GM12874 (cell line): ENCODE results near the gene FXYD4.

Experiments
- TF ChIP-seq, protein P1 (sequence below): IDR thresholded peaks from 2 replicates; pipeline ENCODE4 v1.5.1; 2011; ENCODE audit warnings: low read depth, mild to moderate bottlenecking, control low read depth, low read length, moderate library complexity; ENCODE audit not compliant: insufficient read depth

The FXYD4 gene

DNA sequence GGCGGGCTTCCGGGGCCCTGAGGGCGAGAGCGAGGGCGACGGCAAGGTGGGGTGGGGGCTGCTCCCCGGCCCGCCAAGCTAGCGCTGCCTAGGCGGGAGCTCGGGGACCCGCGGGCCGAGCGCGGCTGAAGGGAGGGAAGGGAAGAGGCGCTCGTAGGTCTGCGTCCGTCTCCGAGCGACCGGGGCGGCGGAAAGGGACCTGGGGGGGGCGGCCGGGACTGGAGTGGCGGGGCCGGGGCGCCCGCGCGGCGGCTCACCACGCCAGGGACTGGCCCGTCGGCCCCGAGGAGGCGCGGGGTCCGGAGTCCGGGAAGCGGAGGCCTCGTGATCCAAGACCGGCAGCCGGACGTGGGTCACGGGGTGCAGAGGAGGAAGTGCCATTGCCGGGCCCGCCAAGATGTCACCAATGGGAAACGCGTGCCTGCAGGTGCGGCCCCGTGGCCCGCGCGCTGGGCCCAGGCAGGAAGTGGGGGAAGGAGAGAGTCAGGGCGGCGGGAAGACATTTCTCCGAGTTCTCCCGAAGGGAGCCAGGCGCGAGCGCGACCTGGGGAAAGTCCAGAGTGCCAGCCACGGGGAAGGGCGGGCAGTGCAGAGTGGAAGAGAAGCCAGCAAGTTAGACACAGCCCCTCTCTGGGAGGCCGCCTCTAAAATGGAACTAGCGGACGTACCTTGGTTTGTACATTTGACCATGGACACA is 25.6 kb downstream of the FXYD4 start:
- TF ChIP-seq, protein P1, sequence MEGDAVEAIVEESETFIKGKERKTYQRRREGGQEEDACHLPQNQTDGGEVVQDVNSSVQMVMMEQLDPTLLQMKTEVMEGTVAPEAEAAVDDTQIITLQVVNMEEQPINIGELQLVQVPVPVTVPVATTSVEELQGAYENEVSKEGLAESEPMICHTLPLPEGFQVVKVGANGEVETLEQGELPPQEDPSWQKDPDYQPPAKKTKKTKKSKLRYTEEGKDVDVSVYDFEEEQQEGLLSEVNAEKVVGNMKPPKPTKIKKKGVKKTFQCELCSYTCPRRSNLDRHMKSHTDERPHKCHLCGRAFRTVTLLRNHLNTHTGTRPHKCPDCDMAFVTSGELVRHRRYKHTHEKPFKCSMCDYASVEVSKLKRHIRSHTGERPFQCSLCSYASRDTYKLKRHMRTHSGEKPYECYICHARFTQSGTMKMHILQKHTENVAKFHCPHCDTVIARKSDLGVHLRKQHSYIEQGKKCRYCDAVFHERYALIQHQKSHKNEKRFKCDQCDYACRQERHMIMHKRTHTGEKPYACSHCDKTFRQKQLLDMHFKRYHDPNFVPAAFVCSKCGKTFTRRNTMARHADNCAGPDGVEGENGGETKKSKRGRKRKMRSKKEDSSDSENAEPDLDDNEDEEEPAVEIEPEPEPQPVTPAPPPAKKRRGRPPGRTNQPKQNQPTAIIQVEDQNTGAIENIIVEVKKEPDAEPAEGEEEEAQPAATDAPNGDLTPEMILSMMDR: no peak

DNA sequence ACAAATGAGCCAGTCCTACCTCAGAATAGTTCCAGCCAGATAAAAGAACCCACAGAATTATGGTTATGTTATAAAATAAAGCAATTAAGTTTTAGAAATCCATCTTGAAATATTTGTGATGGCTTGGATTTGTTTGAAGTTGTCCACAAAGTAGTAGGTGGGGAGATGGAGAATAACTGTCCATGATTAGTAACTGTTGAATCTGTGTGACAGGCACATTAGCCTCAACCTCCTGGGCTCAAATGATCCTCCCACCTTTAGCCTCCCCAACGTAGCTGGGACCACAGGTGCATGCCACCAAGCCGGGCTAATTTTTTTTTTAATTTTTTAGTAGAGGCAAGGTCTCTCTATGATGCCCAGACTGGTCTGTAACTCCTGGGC is 27.5 kb downstream of the FXYD4 start:
- TF ChIP-seq, protein P1: no peak

DNA sequence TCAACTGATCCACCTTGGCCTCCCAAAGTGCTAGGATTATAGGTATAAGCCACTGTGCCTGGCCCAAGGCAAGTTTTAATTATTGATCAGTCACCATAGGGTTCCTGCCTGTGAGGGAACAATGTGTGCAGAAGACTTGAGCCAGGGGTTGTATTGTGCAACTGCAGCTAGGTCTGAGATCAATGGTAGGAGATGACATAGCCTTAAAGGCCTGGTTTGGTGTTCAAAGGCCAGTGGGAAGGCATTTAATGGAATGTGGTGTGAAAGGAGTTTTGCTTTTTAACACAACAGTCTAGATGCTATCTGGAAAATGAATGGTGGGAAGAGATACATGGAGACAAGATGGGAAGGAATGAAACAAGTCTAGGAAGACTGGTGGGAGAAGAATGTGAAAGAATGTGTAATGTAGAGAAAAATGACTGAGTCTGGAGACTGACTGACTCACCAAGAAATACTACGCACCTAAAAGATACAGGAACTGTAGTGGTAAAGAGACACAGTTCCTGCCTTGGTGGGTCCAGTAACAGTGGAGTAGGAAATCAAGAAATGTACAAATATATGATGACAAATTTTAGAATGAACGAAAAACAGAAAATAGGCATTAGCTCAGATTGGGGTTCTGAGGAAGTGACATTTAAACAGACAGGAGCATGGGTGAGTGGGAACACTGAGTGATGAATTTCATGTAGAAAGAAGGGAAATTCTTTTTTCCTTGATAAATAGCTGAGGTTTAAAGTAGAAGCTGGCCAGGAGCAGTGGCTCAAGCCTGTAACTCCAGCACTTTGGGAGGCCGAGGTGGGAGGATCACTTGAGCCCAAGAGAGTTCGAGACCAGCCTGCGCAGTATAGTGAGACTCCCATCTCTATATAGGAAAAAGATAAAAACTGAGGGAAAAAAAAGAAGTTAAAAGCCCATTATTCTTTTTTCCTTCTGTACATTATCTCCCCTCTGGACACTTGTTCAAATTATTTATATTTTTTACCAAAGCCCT is 28.2 kb downstream of the FXYD4 start:
- TF ChIP-seq, protein P1: no peak

DNA sequence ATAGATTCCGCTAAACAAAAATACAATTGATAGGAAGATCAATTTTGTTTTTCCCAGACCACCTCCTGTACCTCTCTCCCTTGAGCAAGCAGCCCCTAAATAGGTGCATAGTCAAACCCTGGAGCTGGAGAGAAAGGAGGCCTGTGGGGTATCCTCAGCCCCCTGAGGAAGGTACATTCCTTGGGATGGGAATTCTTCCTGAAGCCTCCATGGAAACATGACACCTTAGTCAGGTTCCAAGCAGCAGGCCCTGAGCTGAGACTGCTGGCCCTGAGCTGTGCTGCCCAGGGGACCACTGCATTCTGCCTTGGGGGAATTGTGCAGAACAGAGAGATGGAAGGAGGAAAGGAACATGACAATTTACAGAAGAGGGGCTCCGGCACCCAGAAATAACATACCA is 30.2 kb downstream of the FXYD4 start:
- TF ChIP-seq, protein P1: no peak

DNA sequence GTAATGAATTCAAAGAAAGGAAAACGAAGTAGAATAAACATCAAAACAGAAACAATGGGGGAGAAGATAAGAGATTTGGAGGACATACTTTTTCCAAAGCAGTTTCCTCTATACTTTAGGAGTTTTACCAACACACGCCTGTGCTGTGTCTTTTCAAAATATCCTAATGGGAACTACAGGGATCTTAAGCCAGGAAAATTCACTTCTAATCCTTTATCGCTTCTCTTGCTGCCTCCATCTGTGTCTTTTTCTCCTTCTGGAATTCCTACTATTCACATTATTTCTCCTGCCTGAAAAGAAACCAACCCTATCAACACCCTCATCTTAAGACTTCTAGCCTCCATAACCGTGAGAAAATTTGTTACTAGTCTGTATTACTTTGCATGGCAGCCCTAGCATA is 30.7 kb downstream of the FXYD4 start:
- TF ChIP-seq, protein P1: no peak

DNA sequence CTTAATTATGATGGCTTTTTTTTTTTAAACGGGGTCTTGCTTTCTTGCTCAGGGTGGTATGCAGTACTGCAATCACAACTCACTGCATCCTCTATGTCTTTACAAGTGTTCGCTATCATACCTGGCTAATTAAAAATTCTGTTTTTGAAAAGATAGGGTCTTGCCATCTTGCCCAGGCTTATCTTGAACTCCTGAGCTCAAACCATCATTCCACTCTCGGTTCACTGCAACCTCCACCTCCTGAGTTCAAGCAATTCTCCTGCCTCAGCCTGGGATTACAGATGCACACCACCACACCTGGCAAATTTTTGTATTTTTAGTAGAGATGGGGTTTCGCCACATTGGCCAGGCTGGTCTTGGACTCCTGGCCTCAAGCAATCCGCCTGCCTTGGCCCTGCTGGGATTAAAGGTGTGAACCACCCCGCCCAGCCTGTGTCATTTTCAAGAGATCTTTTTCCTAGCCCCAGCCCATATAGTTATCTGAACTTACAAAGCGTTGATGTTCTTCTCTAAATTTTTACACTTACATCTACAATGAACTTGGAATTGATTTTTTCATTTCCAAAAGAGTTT is 31.5 kb downstream of the FXYD4 start:
- TF ChIP-seq, protein P1: no peak
